Small intestine (tissue), 7 donors: ENCODE data around the gene SRD5A2. TPM values are rescaled to one million over a fixed set of nuclear protein-coding genes. Genes with fewer than 3 reads are reported as not detected.
A peak's percentile ranks its signal among the peaks of the same experiment; 100 is the strongest.
"Not testable (repeated sequence)": the region's sequence is repeated elsewhere in the genome, so short reads cannot be mapped to it uniquely, and the experiment has no call there.

Source experiments
- DNase-seq, 2 donors: peaks; one replicate each; pipeline versions ENCODE4 v3.0.0 to v3.0.0-alpha.2; 2013
- FAIRE-seq: peaks from 2 replicates; lab custom pipeline; 2012; peaks lifted over from hg19 to GRCh38; lab: Jason Lieb, UNC
- H3K27ac ChIP-seq, 3 donors: one replicate each; pipeline ENCODE4 v1.5.1; 2013; ENCODE audit warnings: low read length in 2 of 3, mild to moderate bottlenecking in 2 of 3, control low read depth in 1 of 3, inconsistent platforms in 1 of 3, low read depth in 1 of 3, moderate library complexity in 1 of 3
- H3K27me3 ChIP-seq, 3 donors: one replicate each; pipeline ENCODE4 v1.6.1; 2013; ENCODE audit warnings: low read length in 3 of 3, inconsistent platforms in 1 of 3; ENCODE audit not compliant: control insufficient read depth in 3 of 3, insufficient read depth in 3 of 3
- H3K36me3 ChIP-seq, 3 donors: one replicate each; pipeline ENCODE4 v1.6.1; 2013; ENCODE audit warnings: low read length in 3 of 3, inconsistent platforms in 1 of 3, low read depth in 1 of 3, mild to moderate bottlenecking in 1 of 3, moderate library complexity in 1 of 3; ENCODE audit not compliant: control insufficient read depth in 3 of 3, insufficient read depth in 2 of 3
- H3K4me1 ChIP-seq, 3 donors: one replicate each; pipeline ENCODE4 v1.6.1; 2013; ENCODE audit warnings: low read length in 2 of 3, inconsistent platforms in 1 of 3, low read depth in 1 of 3, mild to moderate bottlenecking in 1 of 3, moderate library complexity in 1 of 3; ENCODE audit not compliant: control insufficient read depth in 3 of 3, insufficient read depth in 2 of 3
- H3K4me3 ChIP-seq, 3 donors: one replicate each; pipeline ENCODE4 v1.5.1; 2013; ENCODE audit warnings: low read length in 3 of 3, control low read depth in 1 of 3, inconsistent platforms in 1 of 3, low read depth in 1 of 3, mild to moderate bottlenecking in 1 of 3, moderate library complexity in 1 of 3
- H3K9me3 ChIP-seq, 2 donors: one replicate each; pipeline ENCODE4 v1.6.1; 2013; ENCODE audit warnings: low read depth in 1 of 2, low read length in 1 of 2; ENCODE audit not compliant: control insufficient read depth in 2 of 2, insufficient read depth in 1 of 2
- WGBS, 3 donors: extraction: QIAGEN DNeasy Blood & Tissue Kit; methylation state at CpG; one replicate each; pipeline ENCODE4 v1.1.7; 2013; 5-methylcytosine and 5-hydroxymethylcytosine counted together
- polyA plus RNA-seq, 4 donors: library from polyadenylated mRNA; stranded (reverse) in 3 of 4; unstranded in 1 of 4; fragments of 200-250 nt in 3 of 4; fragments of 120-200 nt in 1 of 4; gene quantifications; one replicate each; pipeline versions ENCODE4 v1.2.1 to v1.2.3, GENCODE V29; 2013
- donor health status: healthy with polysubstance abuse.
- donor health status: control.
- donor health status: control.
- donor health status: Bipolar disorder and iron deficiency.
- donor health status: healthy.

SRD5A2 gene
- polyA plus RNA-seq, 4 donors, result 0.89 TPM; not detected in 3

- H3K27me3 ChIP-seq, result no peaks in the 10 kb centered on the region
- no peaks in the 10 kb centered on the region for H3K4me1 ChIP-seq
- no peak overlapping the region for H3K4me3 ChIP-seq
- no peaks in the 10 kb centered on the region for H3K36me3 ChIP-seq
- FAIRE-seq (no peak), DNase-seq (no peak)
- H3K27ac ChIP-seq, result no peak overlapping the region
- H3K9me3 ChIP-seq, result no peaks in the 10 kb centered on the region
These were observed 69.4 kb downstream of the SRD5A2 start for GRCh38 chr2:31511376-31511775.

DNA sequence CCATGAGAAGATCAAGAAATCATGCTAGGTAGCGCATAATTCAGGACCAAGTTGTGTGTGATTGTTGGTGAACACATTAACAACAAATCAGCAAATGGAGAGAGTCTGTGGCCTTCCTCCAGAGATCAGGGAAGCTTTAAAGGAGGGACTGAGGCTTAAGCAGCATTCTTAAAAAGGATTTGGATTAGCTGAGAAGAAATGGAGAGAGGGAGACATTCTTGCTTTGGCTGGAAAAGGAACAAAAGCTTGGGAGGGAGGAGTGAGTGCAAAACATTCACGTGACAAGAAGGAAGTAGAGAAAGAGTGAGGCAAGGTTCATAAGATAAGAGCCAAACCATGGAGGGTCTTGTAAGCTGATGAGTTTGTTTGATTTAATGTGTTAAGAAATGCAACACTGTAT is 75.6 kb downstream of the SRD5A2 start:
- Histone ChIP-seq H3K36me3 (no peaks in the 10 kb centered on the region), H3K27ac (peak overlapping the region in 2 of 3 donors; percentile 26 to 80), H3K4me1 (peaks cover 3 to 26% (median 4%) of the 10 kb centered on the region in 3 donors), H3K4me3 (no peak overlapping the region), H3K9me3 (peaks cover 0 to 4% of the 10 kb centered on the region in 2 donors), H3K27me3 (no peaks in the 10 kb centered on the region)
- no peak for FAIRE-seq
- 52 to 65% (median 54%) methylated on average over 2 of the region's 2 CpGs for WGBS, 3 donors
- peak; percentile 49 to 50 for DNase-seq

DNA sequence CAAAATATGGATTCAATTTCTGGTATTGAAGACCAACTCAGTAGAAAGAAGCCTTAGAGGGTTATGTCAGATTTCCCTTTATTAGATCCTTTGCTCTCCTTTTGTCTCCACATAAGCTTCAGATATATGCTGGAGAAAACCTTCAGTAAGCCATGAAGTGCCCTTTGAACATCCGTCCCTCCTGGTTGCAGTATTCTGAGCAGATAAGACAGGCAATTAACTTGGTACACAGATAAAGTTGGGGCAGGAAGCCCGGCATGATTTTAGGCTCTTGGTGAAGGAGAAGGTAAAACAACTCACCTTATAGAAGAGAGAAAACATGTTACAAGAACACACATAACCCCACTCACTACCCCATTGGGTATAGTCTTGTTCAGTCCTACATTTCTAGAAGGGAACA is 76.4 kb downstream of the SRD5A2 start:
- Histone ChIP-seq H3K4me3 (no peak overlapping the region), H3K36me3 (no peaks in the 10 kb centered on the region), H3K27ac (peak overlapping the region; percentile 2 to 80 (median 26)), H3K4me1 (peaks cover 3 to 26% (median 4%) of the 10 kb centered on the region in 3 donors), H3K9me3 (peaks cover 0 to 4% of the 10 kb centered on the region in 2 donors), H3K27me3 (no peaks in the 10 kb centered on the region)
- FAIRE-seq (no peak), DNase-seq (peak; percentile 87)
- 13 to 50% (median 24%) methylated on average over 2 of the region's 2 CpGs for WGBS, 3 donors

GRCh38 chr2:31496451-31496874 is 84.3 kb downstream of the SRD5A2 start:
- not testable (repeated sequence) for H3K9me3 ChIP-seq, H3K27ac ChIP-seq, FAIRE-seq, H3K4me3 ChIP-seq, DNase-seq, H3K27me3 ChIP-seq, H3K36me3 ChIP-seq, H3K4me1 ChIP-seq
- WGBS, 3 donors, result 81 to 87% (median 87%) methylated on average over 21 of the region's 21 CpGs

- H3K27ac ChIP-seq, result not testable (repeated sequence)
These were observed 91.4 kb downstream of the SRD5A2 start for GRCh38 chr2:31489339-31489738.

DNA sequence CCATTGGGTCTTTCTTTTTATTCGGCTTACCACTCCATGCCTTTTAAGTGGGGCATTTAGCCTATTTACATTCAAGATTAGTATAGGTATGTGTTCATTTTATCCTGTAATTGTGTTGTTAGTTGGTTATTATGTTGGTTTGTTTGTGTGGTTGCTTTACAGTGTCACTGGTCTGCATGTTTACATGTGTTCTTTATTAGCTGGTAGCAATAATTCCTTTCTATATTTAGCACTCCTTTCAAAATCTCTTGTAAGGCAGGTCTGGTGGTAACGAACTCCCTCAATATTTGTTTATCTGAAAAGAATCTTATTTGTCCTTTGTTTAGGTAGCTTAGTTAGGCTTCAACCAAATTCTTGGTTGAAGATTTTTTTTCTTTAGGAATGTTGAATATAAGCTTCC is 97.5 kb downstream of the SRD5A2 start:
- 74 to 86% (median 76%) methylated on average over 2 of the region's 2 CpGs for WGBS, 3 donors
- Histone ChIP-seq H3K4me1 (peaks cover 0 to 6% (median 0%) of the 10 kb centered on the region in 3 donors), H3K4me3 (no peak overlapping the region), H3K27ac (no peak overlapping the region), H3K9me3 (no peaks in the 10 kb centered on the region), H3K27me3 (no peaks in the 10 kb centered on the region), H3K36me3 (no peaks in the 10 kb centered on the region)
- FAIRE-seq, result no peak
- DNase-seq, result no peak

More at GRCh38 chr2:31489339-31489738, 91.4 kb downstream of the SRD5A2 start:
- not testable (repeated sequence) for H3K36me3 ChIP-seq, FAIRE-seq, H3K27me3 ChIP-seq, H3K9me3 ChIP-seq, H3K4me3 ChIP-seq, H3K4me1 ChIP-seq
- WGBS, 3 donors, result 37 to 51% (median 45%) methylated on average over 3 of the region's 3 CpGs
- DNase-seq, result peak; percentile 43 to 71

GRCh38 chr2:31476511-31477180 is 104.1 kb downstream of the SRD5A2 start:
- Histone ChIP-seq H3K9me3 (peaks cover 0 to 14% of the 10 kb centered on the region in 2 donors), H3K4me3 (no peak overlapping the region), H3K27ac (peak overlapping the region in 1 of 3 donors; percentile 38), H3K36me3 (no peaks in the 10 kb centered on the region), H3K27me3 (no peaks in the 10 kb centered on the region), H3K4me1 (peaks cover 0 to 41% (median 3%) of the 10 kb centered on the region in 3 donors)
- no peak for FAIRE-seq
- 41 to 53% (median 47%) methylated on average over 2 of the region's 2 CpGs for WGBS, 3 donors
- DNase-seq, result no peak

- Histone ChIP-seq H3K36me3 (no peaks in the 10 kb centered on the region), H3K4me1 (peaks cover 0 to 41% (median 3%) of the 10 kb centered on the region in 3 donors), H3K27ac (peak overlapping the region in 1 of 3 donors; percentile 38), H3K27me3 (no peaks in the 10 kb centered on the region), H3K9me3 (peaks cover 0 to 16% of the 10 kb centered on the region in 2 donors), H3K4me3 (no peak overlapping the region)
- WGBS, 3 donors, result 4 to 16% (median 12%) methylated on average over 1 of the region's 1 CpG
- DNase-seq (peak; percentile 44 to 53), FAIRE-seq (no peak)
These were observed 105.0 kb downstream of the SRD5A2 start for GRCh38 chr2:31475692-31476091.
